ENCODE measurements around the gene VPS54.
"Not testable (repeated sequence)": the region's sequence is repeated elsewhere in the genome, so short reads cannot be mapped to it uniquely, and the experiment has no call there.

Gene VPS54

DNA sequence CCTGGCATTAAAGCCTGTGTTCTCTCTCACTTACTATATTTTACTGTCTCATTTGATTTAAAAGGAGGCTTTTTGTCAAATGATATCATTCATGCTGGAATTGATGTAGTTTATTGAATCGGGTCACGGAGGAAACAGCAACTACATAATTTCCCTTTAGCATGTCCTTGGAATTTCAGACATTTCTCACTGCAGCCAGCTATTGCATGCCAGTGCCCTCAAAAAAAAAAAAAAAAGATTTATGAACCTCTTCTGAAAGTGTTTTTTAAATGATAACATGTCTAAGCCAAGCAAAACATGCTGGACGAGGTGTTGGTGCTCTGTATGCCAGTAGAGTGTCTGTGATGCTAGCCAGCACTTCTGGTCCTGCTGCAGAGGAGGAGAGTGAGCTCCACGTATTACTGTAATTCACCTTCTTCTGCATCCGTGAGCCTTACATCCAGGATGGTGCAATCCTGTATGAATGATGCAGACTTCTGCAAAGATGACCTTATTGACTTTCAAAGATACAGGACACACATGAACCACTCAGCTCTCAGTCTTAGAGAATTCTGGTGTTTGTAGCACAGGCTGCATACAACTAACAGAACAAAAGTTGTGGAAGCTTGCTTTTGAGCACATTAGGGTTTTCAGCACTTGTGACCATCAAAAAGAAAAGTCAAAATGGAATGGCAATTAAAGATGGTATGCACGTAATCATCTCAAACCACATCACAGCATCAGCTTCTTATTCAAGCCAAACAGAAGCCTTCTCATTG, 146.5 kb downstream of the VPS54 start:
- no peak for DNase-seq (ENCODE audit: low read depth in 2 of 2)

DNA sequence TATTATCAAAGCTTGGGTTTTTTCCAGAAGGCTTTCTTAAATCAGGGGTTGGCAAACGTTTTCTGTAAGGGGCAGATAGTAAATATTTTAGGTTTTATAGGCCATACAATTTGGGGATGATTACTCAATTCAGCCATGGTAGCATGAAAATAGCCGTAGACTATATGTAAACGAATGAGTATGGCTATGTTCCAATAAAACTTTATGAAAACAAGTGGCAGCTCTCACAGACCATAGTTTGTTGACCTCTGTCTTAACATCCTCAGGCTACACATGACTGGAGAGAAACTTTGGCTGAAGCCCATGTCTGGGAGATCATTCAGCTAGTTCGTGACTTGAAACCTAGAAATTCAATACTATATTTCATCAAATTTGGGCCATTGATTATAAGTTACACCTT, 147.4 kb downstream of the VPS54 start:
- DNase-seq (ENCODE audit: low read depth in 2 of 2), result no peak

DNA sequence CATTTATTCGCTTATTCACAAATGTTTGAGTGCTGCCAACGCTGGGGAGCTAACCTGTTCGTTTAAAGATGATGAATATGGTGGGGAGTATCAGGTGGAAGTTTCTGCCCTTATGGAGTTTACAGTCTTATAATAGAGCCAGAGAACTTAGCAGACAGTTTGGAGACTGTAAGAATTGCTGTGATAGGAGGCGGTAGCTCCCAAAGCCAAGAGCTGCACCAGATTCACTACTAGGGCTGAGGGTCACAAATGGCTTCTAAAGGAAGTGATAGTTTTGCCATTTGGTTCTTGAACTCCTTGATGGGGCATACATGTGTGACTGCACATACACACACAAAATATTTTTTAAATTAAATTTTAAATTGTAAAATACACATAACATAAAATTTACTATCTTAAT, 148.5 kb downstream of the VPS54 start:
- DNase-seq (ENCODE audit: low read depth in 2 of 2), result no peak

DNA sequence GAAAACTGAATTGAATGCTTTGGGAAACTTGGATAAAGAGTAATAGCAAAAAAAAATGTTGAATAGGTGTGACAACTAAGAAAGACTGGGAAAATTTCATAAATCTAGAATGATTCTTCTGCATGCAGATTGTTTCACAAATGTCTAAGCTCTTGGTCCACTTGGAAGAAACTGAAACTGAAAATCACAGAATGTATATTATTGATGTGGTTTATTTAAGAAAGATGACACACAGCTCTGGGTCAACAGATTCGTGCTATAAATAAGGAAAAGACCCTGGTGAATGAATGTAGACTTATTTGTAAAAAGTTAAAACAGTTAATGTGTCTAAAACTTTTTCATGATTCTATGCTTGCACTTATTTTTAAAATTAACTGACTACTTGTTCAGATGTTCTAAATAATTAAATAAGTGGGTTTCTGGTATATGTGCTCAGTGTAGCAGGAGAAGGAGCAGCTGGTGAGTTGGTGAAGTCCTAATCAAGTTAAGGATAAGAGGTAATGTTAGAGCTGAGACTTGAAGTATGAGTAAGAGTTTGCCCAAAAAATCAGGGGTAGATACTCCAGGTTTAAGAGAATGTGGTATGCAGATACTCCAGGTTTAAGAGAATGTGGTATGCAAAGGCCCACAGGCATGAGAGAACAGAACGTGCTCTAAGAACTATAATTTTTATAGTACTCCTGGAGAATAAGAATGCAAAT, 153.1 kb downstream of the VPS54 start:
- no peak for DNase-seq (ENCODE audit: low read depth in 2 of 2)

DNA sequence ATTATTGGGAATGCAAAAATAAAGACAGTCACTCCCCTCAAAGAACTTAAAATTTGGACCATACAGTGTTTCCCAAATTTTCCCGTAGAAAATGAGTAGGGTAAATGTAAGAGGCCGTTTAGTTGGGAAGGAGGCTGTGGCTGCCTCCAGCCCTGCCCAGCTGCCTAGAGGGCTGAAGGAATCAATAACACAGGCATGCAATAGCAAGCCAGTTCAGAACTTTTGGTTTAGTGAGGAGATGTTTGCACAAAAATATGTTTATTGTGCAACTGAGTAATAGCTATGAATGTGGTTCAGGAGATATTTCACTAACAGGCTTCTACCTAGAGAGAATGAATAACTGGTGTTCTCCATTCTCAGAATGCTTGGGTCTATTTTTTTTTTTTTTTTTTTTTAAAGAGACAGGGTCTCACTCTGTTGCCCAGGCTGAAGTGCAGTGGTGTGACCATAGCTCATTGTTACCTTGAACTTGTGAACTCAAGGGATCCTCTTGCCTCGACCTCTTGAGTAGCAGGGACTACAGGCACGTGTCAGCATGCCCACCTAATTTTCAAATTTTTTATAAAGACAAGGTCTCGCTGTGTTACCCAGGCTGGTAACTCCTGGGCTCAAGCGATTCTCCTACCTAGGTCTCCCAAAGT, 153.9 kb downstream of the VPS54 start:
- no peak for DNase-seq (ENCODE audit: low read depth in 2 of 2)

DNA sequence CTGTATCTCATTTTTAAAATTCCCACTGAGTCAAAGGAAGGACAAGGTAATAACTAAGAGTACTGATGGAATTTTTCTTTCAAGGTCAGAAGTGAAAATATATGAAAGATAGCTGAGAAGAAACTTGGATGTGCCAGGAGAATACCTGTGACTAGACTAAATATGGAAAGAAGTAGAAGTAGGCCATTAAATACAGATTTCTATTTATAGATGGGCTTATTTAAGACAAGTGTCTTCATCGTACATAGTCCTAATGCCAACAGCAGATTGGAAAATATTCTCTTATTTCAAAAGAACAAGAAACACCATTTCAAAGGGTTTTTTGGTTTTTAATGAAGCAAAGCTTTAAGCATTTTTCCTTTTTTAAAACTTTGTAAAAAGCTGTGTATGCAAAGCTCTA, 155.5 kb downstream of the VPS54 start:
- DNase-seq (ENCODE audit: low read depth in 2 of 2), result no peak

DNA sequence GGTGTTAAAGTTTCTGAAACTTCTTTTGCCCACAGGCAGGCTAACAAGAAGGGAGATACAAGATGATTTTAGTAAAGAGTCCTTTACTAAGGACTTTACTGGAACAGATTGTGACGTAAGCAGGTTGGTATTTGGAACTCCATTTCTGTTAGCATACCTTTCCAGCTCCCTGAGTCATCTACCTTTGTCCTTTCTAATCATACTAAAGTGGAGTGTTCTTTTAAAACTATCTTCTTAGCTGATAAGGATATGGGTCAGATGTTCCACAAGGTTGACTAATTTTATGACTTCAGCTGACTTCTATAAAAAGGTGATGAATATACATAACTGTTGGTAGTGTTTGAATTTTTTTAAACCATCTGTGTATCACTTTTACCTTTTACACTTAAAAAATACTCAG, 156.4 kb downstream of the VPS54 start:
- DNase-seq (ENCODE audit: low read depth in 2 of 2), result no peak

DNA sequence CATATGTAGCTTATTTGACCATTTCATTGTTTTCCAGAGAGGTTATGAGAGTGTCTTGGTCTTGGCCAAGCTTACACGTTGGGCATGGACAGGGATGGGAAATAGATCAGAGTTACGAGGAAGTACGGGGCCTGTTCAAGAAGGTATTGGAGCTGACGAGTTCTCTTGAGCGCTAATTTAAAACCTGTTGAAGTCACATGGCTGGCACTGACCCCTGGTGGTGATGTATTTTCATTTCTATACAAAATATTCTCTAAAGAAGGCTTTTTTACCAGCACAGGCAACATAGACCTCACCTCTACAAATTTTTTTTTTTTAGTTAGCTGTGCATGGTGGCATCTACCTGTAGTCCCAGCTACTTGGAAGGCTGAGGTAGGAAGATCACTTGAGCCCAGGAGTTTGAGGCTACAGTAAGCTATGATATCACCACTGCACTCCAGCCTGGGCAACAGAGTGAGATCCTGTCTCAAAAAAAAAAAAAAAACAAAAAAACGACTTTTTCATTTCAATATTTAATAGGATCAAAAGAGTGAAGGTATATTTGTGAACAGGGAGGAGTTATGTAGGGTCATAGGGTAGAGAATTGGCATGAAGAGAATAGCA, 157.9 kb downstream of the VPS54 start:
- peak; percentile 18 to 39 for DNase-seq (ENCODE audit: low read depth in 2 of 2)

DNA sequence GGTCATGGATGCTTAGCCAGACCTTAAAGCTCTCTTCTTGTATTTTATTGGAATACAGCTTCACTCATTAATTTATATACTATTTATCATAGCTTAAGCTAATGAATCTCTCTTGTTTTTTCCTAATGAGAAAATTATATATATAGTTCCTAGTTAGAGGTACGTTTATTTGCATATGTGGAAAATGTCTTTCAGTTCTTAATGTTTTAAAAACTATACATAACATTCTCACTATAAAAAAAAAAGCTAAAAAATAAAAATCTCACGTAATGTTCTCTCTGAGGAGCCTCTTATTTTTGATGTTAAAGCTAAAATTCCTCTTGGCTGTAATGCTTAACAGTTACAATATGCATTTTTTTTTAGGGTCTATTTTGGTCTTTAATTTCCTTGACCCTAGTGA, 160.9 kb downstream of the VPS54 start:
- DNase-seq (ENCODE audit: low read depth in 2 of 2), result no peak

DNA sequence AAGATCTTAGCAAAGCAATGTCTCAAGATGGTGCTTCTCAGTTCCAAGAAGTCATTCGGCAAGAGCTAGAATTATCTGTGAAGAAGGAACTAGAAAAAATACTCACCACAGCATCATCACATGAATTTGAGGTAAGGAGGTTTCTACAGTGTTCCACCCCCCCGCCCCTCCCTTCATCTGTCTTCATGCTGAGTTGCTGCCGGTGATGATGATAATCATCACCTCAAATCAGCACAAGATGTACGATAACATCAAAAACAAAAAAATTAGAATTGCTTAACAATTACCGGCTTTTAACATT, 163.0 kb downstream of the VPS54 start:
- no peak for DNase-seq (ENCODE audit: low read depth in 2 of 2)

DNA sequence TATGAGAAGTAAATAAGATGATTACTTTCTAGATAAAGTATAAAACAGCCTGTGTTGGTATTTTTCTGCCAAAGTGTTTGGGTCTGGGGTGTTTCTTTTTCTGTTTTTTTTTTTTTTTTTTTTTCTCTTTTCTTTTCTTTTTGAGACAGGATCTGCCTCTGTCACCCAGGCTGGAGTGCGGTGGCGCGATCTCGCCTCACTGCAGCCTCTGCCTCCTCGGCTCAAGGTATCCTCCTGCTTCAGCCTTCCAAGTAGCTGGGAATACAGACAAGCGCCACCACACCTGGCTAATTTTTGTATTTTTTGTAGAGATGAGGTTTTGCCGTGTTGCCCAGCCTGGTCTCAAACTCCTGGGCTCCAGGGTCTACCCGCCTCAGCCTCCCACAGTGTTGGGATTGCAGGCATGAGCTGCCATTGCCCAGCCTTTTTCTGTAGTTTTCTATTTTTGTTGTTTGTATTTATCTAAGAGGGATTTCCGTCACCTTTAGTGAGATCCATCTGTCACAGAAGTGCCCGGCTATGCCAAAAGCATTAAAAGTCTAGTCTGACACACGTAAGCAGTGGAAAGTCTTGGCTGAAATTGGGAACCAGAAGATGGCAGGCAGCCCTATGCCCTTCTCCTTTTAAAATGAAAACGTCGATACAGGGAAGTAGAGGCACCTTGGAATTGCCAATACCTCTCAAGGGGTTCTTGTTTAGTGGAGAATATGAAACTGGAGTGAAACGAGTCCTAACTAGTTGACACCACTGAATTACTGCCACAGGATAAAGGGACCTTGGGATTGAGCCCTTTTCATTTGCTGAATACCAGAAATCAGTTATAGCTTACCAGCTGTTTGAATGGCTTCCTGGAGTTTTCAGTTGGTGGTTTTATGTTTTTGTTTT, 163.6 kb downstream of the VPS54 start:
- no peak for DNase-seq (ENCODE audit: low read depth in 2 of 2)

DNA sequence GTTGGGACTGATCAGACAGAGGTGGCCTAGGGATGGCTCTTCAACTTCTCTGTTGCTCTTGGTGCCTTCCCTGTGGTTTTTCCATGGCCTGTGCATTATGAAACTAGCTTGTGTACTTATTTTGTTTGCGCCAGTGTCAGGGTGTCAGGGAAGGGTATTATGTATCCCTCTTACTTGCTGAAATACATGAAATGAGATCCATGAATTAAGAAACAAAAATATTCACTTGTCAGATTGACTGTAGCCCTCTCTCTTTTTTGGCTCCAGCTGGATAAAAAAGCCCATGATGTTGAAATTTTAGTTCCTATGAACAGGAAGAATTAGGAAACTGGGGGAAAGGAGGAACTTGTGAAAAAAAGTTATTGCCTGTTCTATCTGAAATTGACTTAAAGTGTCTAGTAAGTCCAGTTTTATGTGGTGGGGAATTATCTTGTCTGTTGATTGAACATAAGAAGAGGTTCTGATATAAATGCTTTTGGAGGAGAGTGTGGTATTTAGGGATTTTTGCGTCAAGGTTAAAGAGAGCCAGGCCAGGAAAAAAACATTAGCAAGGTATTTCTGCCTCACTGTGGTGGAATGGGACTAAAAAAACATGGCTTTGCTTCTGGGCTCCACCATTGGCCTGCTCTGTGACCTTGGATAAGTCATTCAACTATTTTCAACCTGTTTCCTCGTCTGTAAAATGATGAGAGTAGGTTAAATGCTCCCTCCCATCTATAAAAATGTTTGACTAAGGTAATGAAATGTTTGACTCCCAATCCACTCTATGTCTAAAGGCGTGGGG, 165.5 kb downstream of the VPS54 start:
- no peak for DNase-seq (ENCODE audit: low read depth in 2 of 2)

DNA sequence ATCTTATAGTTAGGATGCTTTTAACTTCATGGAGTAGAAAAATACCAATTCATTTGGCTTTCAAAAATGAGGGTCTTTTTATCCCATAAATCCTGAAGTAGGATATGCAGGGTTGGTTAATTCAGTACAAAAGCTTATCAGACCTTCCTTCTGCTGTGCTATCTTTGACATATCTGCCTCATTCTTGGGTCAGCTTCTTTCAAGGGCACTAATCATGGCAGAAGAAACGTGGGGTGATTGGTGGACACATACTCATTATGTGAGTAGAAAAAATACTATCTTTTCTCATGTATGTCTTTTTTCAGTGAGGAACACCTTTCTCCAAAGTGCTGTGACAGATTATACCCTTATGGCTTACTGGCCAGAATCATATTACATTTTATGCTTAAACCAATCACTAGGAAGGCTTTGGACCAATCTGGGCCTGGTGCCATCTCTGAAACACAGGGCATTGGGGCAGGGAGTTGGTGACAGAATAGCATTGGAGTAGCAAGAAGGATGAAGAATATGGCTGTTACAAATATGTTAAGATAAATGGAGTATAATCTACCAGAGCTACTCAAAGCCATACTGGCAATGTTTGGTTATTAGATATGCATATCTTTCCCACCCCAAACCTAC, 167.4 kb downstream of the VPS54 start:
- DNase-seq (ENCODE audit: low read depth in 2 of 2), result no peak

DNA sequence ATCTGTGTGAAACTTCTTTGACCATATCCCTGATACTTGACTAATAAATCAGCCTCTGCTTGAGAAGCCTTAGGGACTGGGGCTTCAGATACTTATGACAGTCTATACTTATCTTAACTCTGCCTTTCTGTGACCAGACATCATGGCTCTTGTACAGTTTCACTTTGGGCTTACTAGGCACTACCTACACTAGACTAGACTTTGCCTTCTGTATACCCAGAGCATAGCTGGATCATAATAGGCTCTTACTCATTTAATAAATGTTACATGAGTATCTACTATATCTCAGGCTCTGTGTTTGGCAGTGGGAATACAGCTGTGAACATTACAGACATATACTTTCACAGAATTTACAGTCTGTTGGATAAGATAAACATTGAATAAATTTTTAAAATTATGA, 168.6 kb downstream of the VPS54 start:
- no peak for DNase-seq (ENCODE audit: low read depth in 2 of 2)

DNA sequence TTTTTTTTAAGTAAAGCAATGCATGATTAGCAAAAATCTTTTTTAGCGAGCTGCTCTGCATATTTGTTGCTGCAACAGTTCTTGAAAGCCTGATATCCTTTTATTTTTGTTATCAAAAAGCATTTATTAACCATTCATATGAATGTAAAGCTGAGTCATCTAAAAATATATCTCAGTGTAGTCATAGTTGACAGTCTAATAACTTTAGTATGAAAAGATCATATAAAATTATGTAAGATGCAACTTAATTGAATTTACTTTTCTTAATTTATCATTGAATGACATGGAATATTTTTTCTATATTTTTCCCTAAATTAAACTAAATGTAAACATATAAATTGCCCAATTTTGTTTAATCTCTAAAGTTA, 169.0 kb downstream of the VPS54 start:
- DNase-seq (ENCODE audit: low read depth in 2 of 2), result no peak

DNA sequence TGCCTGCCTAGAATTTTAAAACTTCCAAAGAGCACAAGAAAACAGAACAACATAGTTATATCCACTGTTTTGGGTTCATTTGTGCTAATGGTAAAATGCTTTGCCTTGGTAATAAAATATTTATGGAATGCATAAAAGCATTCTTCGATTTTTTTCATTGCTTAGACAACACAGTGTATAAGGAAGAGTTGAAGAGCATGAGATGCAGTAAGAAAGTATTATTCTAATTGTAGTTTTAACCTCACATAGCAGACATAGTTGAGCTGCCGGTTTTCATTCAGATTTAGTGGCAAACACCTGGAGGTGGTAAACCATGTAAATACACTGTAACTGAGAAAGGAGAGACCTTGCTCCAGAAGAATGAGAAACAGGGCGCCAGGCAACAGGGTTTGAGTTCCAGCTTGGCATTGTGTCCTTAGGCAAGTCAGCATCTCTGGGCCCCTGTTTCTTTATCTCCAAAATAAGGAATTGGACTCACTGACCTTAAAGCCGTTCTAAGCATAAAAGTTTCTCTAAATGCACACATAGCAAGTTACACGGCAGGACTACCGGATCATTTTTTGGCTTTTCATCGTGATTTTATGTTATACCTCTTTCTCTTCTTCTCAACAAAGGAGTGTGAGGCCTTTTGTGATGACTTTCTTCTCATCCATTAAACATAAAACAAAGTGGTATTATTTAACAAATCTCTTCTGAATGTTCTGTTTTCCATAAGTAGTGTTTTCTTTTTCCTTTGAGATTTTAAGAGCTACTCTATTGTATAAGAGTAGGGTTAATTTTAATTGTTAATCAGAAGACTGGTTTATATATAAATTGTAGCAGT, 169.6 kb downstream of the VPS54 start:
- DNase-seq (ENCODE audit: low read depth in 2 of 2), result no peak

DNA sequence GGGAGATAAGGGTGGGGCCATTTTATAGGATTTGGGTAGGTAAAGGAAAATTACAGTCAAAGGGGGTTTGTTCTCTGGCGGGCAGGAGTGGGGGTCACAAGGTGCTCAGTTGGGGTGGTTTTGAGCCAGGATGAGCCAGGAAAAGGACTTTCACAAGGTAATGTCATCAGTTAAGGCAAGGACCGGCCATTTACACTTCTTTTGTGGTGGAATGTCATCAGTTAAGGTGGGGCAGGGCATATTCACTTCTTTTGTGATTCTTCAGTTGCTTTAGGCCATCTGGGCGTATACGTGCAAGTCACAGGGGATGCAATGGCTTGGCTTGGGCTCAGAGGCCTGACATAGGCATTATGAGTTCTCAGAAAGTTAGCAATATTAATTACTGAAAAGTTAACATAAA, 171.7 kb downstream of the VPS54 start:
- not testable (repeated sequence) for DNase-seq (ENCODE audit: low read depth in 2 of 2)

DNA sequence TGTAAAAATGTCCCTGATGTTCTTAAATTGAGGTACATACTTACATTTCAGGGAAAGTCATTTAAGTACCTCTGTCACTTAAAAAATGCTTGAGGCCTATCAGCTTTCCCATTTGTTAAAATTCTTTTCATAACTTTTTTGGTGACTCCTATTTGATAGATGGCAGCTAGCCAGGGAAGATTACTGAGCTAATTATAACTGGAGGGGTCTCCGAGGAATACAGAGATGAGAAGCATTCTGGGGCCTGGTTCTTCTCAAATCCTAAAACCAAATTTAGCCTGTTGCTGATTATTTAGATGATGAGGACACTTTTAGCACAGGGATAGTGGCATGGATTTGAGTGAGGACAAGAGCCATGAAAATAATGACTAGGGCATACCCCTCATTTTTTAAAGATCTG, 172.7 kb downstream of the VPS54 start:
- no peak for DNase-seq (ENCODE audit: low read depth in 2 of 2)

DNA sequence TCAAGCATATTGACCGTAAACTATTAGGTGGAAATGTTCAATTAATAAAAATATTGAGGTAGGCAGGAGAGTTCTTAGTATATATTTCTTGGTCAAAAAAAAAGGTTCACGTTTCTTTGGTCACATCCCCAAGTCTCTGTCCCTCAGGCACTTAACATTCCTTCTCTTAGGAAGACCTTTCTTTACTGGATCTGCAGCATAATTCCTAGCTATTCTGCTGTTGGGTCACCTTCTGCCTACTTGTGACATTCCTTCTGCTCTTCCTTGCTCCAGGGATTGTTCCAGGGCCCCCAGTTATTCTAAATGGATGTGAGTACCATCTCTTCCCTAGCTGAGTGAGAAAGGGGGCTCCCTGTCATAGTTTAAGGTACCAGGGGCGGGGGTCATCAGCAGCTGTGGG, 173.4 kb downstream of the VPS54 start:
- no peak for DNase-seq (ENCODE audit: low read depth in 2 of 2)

DNA sequence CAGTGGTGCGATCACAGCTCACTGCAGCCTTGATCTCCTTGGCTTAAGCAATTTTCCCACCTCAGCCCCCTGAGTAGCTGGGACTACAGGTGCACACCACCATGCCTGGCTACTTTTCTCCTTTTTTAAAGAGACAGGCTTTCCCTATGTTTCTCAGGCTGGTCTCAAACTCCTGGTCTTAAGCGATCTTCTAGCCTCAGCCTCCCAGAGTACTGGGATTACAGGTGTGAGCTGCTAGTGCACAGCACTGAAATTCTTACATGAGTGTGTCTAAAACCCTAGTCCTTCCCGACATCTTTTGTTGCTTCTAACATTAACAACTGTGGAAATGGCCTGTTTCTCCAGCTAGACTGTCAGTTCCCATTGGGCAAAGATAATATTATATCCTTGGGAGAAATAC, 174.6 kb downstream of the VPS54 start:
- DNase-seq (ENCODE audit: low read depth in 2 of 2), result no peak

Data from activated CD4-positive, alpha-beta T cell treated with anti-CD3 and anti-CD28 coated beads for 24 hours (primary cell).